ENCODE results near the gene KNOP1.
A peak's percentile ranks its signal among the peaks of the same experiment; 100 is the strongest.

KNOP1 gene, protein sequence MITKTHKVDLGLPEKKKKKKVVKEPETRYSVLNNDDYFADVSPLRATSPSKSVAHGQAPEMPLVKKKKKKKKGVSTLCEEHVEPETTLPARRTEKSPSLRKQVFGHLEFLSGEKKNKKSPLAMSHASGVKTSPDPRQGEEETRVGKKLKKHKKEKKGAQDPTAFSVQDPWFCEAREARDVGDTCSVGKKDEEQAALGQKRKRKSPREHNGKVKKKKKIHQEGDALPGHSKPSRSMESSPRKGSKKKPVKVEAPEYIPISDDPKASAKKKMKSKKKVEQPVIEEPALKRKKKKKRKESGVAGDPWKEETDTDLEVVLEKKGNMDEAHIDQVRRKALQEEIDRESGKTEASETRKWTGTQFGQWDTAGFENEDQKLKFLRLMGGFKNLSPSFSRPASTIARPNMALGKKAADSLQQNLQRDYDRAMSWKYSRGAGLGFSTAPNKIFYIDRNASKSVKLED

DNA sequence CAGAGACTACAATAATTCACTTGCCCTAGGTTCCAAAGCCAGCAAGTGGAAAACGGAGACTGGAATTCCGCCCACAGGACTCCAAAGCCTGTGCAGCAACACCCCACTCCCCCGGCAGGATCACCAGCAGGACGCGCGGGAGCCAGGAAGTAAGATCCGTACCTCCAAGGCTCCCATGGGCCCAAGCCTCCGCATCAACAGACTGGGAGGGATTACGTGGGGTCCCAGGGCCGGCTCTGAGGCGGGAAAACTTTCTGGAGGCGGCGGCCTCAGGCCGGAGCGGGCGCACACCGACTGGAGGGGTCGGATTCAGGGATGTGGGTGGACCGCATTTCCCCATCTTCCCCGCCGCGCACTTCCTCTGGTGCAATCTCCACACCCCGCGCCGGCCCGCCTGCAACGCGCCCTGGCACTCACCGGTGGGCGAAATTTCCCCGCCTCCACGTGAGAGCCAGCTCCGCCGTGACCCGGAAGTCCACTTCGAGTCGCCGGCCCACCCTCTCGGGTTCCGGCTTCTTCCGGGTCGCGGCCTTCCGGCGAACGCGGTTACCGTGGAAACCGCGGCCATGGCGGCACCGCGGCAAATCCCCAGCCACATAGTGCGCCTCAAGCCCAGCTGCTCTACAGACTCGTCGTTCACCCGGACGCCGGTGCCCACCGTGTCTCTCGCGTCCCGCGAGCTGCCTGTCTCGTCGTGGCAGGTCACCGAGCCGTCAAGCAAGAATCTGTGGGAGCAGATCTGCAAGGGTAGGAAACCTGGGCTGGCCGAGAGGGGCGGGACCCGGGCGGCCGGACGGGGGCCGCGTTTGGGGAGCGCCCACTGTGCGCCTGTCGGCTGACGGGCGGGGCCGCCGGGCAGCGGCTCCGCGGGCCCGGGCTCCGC, at the start of gene KNOP1, which contains the start of gene IQCK:
Gene KNOP1 (minus strand): TSS at position 487 of the 883 bp plus-strand sequence. CDS start 3,192 bp downstream, outside the sequence.
Gene IQCK (plus strand): TSS at position 531 of the 883 bp plus-strand sequence. CDS start 36 bp downstream, at position 567.
- DNase-seq = peak; percentile 87

DNA sequence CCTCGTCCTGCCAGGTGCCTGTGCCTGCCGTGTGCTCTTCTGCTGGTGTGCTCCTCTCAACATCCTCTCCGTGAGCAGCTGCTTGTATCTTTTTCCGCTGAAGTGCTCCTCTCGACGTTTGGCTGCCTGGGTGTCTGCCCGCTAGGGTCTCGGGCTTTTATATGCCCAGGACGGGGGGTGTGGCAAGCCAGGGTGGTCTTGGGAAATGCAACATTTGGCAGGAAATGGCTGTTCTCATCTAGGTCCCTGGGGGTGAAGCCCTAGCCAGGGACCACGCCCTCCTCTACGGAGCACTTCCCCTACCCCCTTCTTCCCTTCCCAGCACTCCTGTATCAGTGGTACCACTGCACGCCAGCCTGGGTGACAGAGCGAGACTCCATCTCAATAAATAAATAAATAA, 49.5 kb upstream of the KNOP1 start:
- DNase-seq = no peak

- DNase-seq = no peak
Observed at GRCh38 chr16:19766988-19767387, 49.0 kb upstream of the KNOP1 start.

DNA sequence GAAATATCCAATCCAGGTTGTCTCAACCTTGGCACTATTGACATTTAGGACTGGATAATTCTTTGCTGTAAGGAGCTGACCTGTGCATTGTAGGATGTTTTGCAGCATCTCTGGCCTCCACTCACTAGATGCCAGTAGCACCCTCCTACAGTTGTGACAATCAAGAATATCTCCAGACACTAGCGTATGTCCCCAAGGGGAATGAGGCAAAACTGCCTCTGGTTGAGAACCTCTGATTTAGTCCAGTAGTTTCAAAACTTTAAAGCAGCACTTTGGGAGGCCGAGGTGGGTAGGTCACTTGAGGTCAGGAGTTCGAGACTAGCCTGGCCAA, 48.5 kb upstream of the KNOP1 start:
- no peak for DNase-seq

- no peak for DNase-seq
Observed at GRCh38 chr16:19765860-19766553, 48.0 kb upstream of the KNOP1 start.

- no peak for DNase-seq
Observed at GRCh38 chr16:19760356-19761060, 42.5 kb upstream of the KNOP1 start.

DNA sequence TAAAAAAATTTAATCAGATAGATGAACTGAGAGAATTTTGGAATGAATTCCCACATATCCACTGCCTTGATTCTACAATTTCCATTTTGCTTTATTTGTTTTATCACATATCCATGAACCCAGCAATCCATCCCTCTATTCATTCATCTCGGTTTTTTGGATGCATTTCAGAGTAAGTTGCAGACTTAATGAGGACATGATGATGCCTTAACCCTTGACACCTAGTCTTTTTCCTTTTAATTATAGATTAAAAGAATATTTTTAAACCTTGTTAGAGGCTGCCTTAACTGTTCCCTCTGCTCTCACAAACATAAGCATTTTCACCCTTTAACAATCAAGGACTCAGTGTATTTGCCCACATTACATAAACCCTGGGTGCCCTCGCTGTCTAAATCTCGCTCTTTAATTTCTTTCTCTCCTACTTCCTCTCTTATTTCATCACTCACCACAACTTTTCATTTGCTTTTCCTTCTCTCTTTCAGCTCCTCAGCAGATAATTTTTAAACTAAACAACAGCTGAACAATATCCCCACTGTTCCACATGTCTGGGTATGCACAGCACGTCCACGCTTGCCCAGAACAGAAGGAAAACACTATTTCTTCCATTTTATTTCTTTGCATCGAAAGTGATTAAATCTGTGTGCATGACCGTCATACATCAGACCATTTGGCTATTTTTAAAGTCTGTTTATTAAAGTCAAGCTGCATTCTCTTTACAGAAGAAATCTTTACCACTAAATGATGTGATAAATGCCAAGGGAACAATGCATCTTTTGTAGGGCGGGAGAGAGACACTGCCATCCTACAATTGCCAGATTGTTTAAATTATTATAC, 40.0 kb upstream of the KNOP1 start:
- no peak for DNase-seq

DNA sequence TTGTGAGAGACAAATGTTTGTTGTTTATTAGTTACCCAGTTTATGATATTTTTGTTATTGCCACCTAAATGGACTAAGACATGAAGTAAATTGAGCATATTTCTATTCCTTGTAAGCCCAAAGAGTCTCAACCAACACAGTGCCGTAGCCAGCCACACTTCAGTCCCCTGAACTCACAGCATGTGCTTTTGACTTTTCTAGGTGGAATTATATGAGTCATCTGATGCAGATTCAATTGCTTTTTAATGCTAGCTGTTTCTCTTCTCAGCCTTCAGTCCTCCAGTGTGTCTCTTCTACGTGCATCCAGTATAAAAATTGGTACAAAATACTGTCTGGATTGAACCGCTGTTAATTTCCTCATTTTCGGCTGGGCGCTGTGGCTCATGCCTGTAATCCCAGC, 39.0 kb upstream of the KNOP1 start:
- DNase-seq = no peak

DNA sequence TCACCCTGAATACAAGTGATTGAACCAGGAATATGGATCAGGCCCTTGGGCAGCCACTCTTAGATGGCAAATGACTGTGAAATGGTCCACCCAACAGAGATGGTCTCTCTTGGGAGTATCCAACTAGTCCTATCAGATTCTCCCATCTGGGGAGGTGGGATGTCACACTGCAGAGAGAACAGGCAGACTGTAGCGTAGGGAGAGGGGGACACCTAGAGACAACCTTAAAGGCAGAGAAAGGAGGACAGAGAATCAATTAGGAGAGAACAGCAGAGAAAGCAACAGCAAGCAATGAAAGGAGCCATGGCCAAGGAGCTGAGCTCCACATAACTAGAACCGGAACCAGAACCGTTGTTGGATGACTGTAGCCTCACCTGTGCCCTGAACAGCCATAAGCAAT, 37.2 kb upstream of the KNOP1 start:
- no peak for DNase-seq

DNA sequence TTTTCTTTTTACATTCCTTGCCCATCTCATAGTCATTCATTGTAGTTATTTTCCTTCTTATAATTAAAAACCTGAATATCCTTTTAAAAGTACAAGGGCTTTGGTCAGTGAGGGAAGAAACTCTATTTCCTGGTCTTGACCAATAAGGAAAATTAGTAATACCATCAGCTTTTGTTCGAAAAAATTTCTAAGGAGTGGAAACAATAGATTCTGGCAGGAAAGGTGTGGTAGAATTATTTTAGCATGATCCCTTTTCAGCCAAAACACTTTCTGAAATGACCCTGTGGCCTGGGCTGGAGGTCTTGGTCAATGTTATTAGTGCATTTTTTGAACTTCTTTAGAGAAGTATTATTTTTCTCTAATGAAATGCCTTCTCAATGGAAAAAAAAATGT, 36.6 kb upstream of the KNOP1 start:
- no peak for DNase-seq

DNA sequence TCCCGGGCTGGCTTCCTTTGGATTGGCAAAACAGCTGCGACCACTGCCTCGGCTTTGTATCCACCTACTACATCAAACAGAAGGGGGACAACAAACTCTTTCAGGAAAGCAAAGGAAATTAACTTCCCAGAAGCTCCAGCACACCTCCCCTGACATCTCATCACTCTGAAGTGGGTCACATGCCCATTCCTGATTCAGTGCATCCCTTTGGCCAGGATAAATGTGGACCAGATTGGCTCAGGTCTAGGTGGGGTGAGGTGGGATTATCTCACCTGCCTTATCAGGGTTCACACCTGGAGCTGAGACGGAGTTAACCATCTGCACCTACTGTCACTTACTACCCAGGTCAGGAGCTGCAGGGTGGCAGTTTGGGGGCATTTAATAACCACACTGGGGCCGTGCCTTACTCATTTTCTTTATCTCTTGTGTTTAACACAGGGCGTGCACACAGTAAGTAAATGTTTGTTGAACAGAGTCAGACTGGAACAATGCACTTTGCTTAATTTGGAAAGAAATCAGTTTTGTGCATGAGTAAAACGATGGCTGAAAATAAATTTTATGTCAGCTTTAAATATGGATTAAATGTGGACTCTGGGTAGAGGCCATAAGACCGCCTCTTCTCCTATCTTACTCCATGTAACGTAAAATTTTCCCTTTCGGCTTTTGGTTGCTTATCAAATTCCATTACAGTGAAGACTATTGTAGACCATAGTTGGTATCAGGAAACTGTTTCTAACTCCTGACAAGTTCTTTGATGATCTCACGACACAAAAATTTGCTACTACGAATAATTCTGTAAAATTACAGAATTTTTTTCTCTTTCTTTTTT, 36.0 kb upstream of the KNOP1 start:
- no peak for DNase-seq

DNA sequence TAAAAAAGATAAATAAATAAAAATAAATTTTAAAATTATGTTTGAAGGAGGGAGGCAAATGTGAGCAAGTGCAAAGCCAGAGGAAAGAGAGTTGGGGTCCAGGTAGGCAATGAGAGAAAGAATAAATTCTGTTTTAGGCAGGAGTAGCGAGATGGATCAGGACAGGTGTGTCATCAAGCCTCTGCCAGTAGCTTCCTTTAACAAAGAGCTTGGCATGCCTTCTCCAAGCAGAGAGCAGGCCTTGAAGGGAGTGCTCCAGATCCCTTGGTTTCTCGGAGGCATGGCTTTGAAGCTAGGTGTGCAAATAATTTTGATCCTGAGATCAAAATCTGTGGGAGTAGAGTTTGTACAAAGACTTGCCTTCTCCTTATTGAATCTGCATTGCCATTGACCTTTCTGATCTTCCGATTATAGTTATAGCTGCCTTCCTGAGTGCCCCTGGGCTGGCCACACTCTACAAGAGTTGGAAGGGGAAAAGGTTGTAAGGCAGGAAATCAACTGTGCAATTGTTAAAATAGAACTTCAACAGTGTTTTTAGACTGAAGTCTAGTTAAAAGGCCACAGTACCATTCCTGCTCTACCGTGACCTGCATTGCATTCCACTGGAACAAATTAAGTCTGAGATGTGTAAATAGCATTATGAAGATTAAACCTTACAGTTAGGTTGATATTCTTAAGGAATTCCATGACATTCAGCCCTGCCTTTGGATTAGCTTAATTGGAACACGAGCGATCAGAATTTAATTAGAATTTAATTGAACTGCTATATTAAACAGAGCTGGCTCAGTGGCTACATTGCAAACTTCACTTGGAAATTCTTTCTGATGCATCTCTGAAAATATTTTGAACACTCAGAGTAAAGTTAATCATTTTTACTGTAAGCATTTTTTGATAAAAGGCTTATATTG, 33.7 kb upstream of the KNOP1 start:
- DNase-seq = no peak

GRCh38 chr16:19749571-19750080, 31.6 kb upstream of the KNOP1 start:
- DNase-seq = no peak

- DNase-seq = no peak
Observed at GRCh38 chr16:19748389-19749168, 30.6 kb upstream of the KNOP1 start.

DNA sequence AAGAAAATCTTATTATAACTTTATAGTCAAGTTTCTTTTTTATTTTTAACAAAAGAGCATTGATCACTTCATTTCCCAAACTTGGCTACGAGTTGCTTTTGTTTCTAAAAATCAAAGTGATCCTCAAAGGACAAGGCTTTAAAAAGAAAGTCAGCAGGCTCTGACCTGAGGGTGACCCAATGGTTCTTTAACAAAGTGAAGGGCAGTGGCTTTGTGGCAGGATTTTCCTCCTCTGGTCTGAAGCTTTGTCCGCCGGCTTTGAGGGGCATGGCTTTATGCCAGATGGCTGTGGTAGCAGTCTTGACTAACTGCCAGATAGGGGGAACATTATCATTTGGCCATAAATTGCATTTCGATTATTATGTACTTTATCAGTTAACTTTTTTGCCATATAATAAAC, 28.5 kb upstream of the KNOP1 start:
- DNase-seq = peak; percentile 13

DNA sequence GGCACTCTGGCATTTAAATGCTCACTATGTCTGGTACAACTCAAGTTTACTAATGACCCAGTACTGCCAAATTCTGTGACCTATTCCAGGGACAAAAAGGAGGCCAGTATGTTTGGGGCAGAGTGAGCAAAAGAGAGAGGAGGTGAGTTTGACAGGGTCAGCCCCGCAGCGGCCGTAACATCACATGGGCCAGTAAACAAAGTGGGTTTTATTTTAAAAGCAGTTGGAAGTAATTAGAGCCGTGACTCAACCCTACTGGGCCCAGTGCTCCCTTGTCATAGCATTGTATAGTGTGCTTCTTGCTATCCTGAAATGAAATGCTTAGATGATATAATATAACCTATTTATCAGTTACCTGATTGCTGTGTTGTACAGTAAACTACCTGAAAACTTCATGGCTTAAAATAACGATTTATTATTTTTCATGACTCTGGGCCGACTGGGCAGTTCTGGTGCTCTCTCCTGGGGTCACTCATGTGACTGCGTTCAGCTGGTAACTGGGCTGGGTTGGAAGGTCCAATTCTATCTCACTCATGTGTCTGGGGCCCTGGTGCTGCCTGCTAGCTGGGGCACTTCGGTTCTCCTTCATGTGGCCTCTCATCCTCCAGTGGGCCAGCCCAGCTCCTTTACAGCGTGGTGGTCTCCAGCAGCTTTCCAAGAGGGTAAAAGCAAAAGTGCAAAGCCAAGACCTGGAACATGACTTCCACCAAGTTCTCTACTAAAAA, 27.4 kb upstream of the KNOP1 start:
- no peak for DNase-seq

- no peak for DNase-seq
Observed at GRCh38 chr16:19744670-19745069, 26.6 kb upstream of the KNOP1 start.

GRCh38 chr16:19743816-19744159, 25.8 kb upstream of the KNOP1 start:
- no peak for DNase-seq

Data from NCI-H1092 treated with DMSO at 0.1 percent for 48 hours (cell line).